Stomach (tissue), 4 donors: ENCODE data around the gene MRPL21.

ENCODE experiments used
- CTCF ChIP-seq, 7 experiments: fragments of 450-650 bp in 4 of 7; fragments of 200-600 bp in 3 of 7; sonication (generic) in 3 of 7; IDR thresholded peaks; one replicate each; pipeline ENCODE4 v1.5.1; 2016 to 2019; ENCODE audit warnings: antibody characterized with exemption in 7 of 7, control low read depth in 2 of 7, mild to moderate bottlenecking in 1 of 7
- POLR2A ChIP-seq, 4 donors: fragments of 450-650 bp; IDR thresholded peaks; one replicate each; pipeline ENCODE4 v1.6.1; 2016; ENCODE audit warnings: antibody characterized with exemption in 4 of 4, control low read depth in 2 of 4, mild to moderate bottlenecking in 1 of 4, moderate library complexity in 1 of 4

- TF ChIP-seq CTCF (IDR thresholded peaks at IDR 0.05) (no peak), POLR2A (IDR thresholded peaks at IDR 0.05) (no peak)
Observed at GRCh38 chr11:68844376-68844775, 59.3 kb downstream of the MRPL21 start.
